ENCODE data around the gene WDFY2.

GRCh38 chr13:51626749-51627148, 42.5 kb downstream of the WDFY2 start:
- TF ChIP-seq SUZ12 (IDR thresholded peaks at IDR 0.05; ENCODE audit: extremely low read depth, insufficient read depth, insufficient read length) = no peak
- TF ChIP-seq ZNF274 (IDR thresholded peaks at IDR 0.05; ENCODE audit: low read depth, low read length) = no peak
